Amygdala (tissue), 56 donors: Measurements from ENCODE around the gene BMS1.
"Not testable (repeated sequence)": the region's sequence is repeated elsewhere in the genome, so short reads cannot be mapped to it uniquely, and the experiment has no call there.

Source experiments
- DNase-seq, 56 donors: peaks; one replicate each; lab custom pipeline; 2025; lab: John Stamatoyannopoulos, UW

BMS1 gene

DNA sequence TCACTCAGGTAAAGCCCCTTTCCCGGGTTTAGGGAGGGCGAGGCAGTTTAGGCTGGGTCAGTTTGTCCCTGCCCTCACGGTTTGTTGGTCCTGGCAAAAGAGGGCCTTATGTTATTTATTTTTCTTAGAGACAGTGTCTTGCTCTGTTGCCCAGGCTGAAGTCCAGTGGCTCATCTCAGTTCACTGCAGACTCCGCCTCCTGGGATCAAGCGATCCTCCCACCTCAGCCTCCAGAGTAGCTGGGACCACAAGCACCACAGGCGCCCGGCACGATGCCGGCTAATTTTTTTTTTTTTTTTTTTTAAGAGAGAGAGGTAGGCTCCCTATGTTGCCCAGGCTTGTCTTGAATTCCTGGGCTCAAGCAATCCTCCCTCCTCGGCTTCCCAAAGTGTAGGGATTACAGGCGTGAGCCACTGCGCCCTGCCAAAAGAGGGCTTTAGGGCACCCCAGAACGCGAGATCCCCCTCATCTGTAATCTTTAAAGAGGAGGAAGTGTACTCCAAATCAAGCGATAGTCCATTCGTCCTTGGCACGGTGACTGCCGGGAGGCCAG is 626 bp upstream of the BMS1 start:
- DNase-seq, result peak in 1 of 56 donors; percentile 3

DNA sequence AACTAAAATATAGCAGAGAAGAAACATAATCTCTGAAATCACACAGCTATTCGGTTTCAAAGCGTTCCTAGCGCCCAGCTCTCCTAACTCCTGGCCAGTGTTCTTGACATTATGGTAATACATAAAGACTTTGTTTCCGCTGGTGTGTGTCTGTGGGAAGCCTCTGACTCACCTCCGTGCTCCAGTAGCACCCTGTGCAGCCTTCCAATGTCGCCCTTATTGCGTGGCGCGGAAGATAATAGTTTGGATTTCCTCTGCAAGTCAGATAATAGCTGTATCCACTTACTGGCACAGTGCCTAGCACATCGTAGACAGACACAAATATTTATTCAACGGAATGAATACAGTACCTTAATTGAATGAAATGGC is 570 bp downstream of the BMS1 start:
- peak in 3 of 56 donors; percentile 21 to 31 (median 21) for DNase-seq

DNA sequence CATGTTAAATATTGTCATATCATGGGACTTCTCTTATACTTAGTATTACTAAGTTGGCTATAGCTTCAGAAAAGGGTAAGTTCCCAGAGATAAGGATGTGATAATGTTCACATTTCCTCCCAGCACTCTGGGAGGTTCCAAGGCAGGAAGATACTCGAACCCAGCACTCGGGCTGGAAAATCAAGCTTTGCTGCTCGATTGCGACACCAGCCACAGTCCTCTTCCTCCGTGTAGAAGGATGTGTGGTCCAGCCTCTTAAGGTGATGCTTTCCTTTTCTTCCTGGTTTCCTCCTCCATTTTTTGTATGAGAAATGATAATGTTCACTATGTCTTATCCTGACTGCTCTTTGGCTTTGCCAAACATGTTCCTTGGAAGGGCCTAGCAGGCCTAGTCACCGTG is 3.2 kb downstream of the BMS1 start:
- no peak for DNase-seq

DNA sequence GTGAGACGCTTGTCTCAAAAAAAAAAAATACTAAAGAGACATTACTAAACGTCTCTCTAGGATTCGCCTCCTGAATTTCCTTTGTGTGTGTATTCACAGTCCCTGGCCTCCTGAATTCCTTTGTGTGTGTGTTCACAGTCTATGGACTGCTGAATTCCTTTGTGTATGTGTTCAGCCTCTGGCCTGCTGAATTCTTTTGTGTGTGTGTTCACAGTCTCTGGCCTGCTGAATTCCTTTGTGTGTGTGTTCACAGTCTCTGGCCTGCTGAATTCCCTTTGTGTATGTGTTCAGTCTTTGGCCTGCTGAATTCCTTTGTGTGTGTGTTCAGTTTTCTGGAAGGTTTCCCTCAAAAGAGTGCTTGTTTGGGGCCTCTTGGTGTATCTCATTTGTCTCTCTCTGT is 8.2 kb downstream of the BMS1 start:
- DNase-seq, result no peak

DNA sequence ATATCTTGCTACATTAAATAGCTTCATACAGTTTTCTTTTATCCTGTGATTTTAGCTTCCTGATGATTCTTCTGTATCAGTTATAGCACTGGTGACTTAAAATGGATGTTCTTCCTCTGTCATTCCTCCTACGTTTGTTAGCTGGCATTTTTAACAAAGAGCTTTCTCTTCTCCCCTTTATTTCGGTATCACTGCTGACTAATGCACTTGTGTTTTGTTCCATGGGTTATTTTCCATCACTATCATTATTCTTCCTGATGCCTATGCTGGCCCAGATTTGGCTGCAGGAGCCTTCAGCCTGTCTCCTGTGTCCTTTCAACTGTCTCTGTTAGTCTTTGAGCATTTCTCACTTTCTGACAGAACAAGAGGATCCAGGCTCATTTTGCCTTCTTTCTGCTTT is 13.1 kb downstream of the BMS1 start:
- DNase-seq, result no peak

DNA sequence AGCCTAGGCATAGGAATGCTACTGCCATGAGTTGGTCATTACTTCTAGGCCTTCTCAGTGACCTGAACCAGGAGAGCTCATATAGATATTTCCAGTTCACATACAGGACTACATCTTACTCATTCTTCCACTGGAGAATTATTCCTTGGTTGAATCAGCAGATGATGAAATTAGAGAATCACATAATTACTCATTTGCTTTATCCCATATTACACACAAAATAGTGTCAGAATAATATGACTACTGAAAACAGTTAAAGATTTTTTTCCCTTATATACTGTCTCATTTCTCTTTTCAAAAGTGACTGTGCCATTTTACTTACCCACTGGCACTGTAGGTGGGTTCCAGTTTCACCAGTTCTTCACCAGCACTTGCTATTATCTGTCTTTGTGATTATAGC is 18.5 kb downstream of the BMS1 start:
- DNase-seq, result no peak

- DNase-seq, result no peak
These were observed 20.3 kb downstream of the BMS1 start for GRCh38 chr10:42802876-42803275.

DNA sequence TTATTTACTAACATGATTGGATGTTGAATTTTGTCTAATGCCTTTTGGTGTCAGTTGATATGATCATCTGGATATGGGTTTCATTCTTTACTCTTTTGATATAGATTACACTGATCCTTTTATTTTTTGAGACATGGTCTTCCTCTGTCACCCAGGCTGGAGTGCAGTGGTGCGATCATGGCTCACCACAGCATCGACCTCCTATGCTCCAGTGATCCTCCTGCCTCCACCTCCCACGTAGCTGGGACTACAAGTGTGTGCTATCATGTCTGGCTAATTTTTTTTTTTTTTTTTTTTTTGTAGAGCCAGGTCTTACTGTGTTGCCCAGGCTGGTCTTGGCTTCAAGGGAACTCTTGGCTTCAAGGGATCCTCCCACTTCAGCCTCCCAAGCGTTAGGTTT is 27.1 kb downstream of the BMS1 start:
- DNase-seq, result no peak

GRCh38 chr10:42812028-42812427 is 29.4 kb downstream of the BMS1 start:
- no peak for DNase-seq

DNA sequence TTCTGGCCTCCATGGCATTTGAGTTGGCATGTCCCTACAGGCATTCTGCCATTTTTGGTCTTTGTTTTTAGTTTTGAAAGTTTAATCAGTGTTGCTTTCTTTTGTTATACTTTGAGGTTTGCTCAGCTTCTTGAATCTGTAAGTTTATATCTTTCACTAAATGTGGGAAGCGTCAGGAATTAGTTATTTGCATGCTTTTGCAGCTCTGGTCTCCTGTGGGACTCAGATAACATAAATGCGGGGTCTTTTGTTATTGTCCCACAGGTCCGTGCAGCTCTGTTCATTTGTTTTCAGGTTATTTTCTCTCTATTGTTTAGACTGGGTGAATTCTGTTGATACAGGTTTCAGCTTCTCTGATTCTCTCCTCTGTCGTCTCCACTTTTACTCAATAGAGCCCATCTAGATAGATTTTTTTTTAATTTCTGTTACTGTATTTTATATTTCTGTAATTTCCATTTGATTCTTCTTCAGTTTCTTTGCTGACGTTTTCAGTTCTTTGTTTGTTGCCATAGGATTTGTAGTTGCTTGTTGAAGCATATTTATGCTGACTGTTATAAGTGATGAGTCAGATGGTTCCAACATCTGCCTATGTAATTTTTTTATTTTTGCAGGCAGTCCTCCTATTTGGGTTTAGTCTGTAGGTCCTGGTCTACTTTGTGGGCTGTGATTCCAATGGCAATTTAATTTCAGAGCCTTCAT is 31.5 kb downstream of the BMS1 start:
- not testable (repeated sequence) for DNase-seq

GRCh38 chr10:42816334-42816733 is 33.7 kb downstream of the BMS1 start:
- DNase-seq, result not testable (repeated sequence)

GRCh38 chr10:42816912-42817311 is 34.3 kb downstream of the BMS1 start:
- no peak for DNase-seq

DNA sequence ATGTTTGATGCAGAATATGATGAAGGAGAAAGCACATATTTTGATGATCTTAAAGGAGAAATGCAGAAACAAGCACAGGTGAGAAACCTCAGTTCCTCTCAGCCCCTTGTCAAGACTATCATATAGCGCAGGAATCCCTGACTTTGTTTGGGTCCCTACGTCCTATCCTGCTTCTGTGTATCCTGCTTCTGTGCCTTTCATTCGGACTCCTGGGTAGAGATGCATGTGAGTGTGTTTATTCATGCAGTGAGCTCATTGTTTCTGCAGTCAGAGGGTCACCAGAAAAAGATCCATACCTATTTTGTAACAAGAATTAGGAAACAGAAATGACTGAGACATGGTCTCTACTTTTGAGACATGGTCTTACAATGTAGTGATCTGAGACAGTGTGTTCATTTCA is 34.8 kb downstream of the BMS1 start:
- DNase-seq, result not testable (repeated sequence)

- not testable (repeated sequence) for DNase-seq
These were observed 44.2 kb downstream of the BMS1 start for GRCh38 chr10:42826759-42827158.

DNA sequence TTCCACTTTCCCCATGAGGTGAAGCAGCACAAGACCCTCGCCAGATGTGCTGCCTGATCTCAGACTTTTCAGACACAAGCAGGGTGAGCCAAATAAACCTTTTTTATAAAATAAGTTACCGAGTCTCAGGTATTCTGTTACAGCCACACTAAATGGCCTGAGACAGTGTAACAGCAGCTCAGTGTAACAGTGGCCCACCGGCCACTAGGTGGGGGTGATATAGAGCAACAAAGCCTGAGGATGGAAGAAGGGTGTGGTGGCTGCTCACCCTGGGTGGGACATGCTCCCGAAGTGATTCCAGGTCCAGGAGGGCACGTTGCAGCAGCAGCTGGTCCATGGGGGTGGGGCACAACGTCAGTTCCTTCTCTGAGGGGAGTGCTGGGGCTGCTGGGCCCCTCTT is 44.6 kb downstream of the BMS1 start:
- no peak for DNase-seq

GRCh38 chr10:42828391-42828790 is 45.8 kb downstream of the BMS1 start:
- DNase-seq, result not testable (repeated sequence)

DNA sequence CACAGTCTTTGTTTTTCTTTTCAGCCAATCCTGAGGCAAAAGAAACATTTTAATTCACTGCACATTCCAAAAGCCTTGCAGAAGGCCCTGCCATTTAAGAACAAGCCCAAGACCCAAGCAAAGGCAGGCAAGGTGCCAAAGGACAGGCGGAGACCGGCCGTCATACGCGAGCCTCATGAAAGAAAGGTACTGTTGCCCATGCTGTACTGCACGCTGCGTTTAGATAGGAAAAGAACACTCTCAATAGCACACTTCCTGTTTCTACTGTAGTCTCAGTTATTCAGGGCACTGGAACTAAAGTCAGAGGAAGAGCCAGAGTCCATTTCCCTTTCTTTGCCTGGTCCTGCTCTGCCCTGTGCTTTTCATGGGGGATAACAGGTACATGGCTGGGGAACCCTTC is 47.6 kb downstream of the BMS1 start:
- peak in 16 of 56 donors; percentile 5 to 54 (median 20) for DNase-seq

DNA sequence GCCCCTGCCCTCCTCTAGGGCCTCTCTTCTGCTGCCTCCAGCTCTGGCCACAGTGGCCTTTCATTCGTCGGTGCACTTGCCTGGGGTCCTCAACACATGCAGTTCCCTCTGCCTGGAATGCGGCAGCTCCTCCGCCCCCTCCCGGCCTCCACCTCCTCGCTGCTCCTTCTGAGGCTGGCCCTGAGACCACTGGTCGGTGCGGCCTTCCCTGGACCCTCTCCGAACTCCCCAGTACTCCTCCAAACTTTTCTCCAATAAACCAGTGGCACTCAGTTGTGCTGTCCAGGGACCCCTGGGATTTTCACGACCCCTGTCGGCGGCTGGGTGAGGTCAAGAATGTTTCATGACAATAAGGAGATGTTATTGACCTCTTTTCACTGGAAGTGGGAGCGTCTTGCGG is 53.5 kb downstream of the BMS1 start:
- no peak for DNase-seq

GRCh38 chr10:42836771-42837468 is 54.3 kb downstream of the BMS1 start:
- peak in 8 of 56 donors; percentile 2 to 30 (median 14) for DNase-seq

DNA sequence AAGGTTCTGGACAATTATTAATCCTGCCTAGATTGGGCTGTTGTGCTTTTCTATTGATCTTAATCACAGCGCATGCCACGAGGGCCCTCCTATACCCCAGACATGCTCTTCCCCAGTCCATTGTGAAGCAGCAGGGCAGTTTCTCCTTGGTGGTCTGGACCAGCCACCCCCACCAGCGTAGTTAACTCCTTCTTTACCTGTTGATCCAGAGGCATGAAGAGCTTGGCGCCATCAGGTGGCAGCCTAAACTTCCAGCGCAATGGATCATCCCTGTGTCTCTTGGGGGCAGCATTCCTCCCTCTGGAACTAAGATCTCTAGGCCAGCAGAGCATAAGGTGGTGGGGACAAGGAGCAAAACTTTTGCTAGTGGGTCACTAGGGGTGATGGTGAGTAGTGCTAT is 62.2 kb downstream of the BMS1 start:
- DNase-seq, result not testable (repeated sequence)

GRCh38 chr10:42847261-42847660 is 64.7 kb downstream of the BMS1 start:
- not testable (repeated sequence) for DNase-seq

DNA sequence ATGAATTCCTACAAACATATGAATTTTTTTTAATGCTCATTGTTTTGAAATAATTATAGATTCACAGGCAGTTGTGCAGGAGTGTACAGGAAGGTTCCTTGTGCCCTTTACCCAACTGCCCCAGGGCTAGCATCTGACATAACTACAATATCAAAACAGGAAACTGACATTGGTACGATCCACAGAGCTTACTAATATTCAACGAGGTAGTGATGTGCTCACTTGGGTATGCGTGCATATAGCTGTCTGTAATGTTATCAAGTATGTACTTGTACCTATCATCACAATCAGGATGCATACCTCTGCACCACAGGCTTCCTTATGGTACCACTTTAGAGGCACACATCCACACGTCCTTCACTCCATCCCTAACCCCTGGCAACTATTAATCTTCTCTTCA is 68.3 kb downstream of the BMS1 start:
- no peak for DNase-seq
